GM13976 (cell line): Measurements from ENCODE around the gene ALK.

ENCODE experiments used
- DNase-seq: peaks from one replicate; pipeline ENCODE4 v3.0.0; 2012; ENCODE audit warnings: low spot score
- in situ Hi-C: fragments of 300-500 bp; cut with MboI; formaldehyde crosslinking; loops from one replicate; pipeline ENCODE4 v1.12.0; 2022; ENCODE audit warnings: low sequenced_read_pairs, mixed read lengths, inconsistent platforms; ENCODE audit not compliant: unreplicated experiment
- TF ChIP-seq, protein P1 (sequence below): IDR thresholded peaks from 2 replicates; pipeline ENCODE4 v1.5.1; 2012; ENCODE audit warnings: borderline replicate concordance, mild to moderate bottlenecking; ENCODE audit not compliant: insufficient read depth; ENCODE audit errors: extremely low read depth, missing control alignments, control extremely low read depth

The ALK gene

GRCh38 chr2:29444150-29444549 lies 477.2 kb downstream of the ALK start:
- DNase-seq: no peak
- TF ChIP-seq, protein P1, sequence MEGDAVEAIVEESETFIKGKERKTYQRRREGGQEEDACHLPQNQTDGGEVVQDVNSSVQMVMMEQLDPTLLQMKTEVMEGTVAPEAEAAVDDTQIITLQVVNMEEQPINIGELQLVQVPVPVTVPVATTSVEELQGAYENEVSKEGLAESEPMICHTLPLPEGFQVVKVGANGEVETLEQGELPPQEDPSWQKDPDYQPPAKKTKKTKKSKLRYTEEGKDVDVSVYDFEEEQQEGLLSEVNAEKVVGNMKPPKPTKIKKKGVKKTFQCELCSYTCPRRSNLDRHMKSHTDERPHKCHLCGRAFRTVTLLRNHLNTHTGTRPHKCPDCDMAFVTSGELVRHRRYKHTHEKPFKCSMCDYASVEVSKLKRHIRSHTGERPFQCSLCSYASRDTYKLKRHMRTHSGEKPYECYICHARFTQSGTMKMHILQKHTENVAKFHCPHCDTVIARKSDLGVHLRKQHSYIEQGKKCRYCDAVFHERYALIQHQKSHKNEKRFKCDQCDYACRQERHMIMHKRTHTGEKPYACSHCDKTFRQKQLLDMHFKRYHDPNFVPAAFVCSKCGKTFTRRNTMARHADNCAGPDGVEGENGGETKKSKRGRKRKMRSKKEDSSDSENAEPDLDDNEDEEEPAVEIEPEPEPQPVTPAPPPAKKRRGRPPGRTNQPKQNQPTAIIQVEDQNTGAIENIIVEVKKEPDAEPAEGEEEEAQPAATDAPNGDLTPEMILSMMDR: no peak
- in situ Hi-C loops: no loop called here

DNA sequence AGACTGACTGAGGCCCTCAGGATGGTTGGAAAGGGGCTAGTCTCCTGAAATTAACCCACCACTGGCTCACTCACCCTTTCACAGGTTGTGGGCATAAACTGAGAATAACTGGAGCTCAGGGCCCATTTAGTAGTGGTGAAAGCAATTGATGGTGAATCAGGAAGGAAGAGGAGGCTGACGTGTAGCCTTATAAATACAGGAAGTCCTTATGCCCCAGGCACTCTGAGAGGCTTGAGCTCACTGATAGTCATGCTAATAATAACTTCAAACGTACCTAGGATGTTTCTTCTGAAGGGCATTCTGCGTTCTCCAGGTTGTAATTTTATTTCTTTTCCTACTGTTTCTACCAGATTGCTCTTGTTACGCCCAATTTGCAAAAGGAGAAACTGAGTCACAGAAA lies 477.8 kb downstream of the ALK start:
- in situ Hi-C loops: no loop called here
- DNase-seq: no peak
- TF ChIP-seq, protein P1: no peak

DNA sequence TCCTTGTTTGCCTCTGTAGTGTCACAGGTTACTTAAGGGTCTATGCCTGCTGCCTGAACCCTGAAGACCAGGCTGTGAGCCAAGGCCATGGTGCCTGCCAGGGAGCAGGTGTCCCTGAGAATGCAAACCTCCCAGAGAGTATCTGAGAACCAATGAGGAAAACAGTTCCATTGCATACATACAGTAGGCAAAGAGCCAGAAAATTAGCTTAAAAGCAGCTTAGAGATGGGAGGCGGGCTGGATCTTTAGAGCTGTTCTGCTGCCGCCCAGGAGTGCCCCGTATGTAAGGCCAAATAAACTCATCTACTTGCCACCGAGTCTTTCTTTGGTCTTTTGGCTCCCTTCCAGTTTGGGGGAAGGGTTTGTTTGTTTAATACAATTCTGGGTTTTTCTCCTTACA lies 478.2 kb downstream of the ALK start:
- no peak for DNase-seq
- in situ Hi-C loops: no loop called here
- TF ChIP-seq, protein P1: no peak

- in situ Hi-C loops: no loop called here
- TF ChIP-seq, protein P1: no peak
- no peak for DNase-seq
Observed at GRCh38 chr2:29440921-29441623, 480.3 kb downstream of the ALK start.

GRCh38 chr2:29433920-29434319 lies 487.5 kb downstream of the ALK start:
- no peak for DNase-seq
- TF ChIP-seq, protein P1: no peak
- in situ Hi-C loops: no loop called here

- TF ChIP-seq, protein P1: no peak
- in situ Hi-C loops: no loop called here
- no peak for DNase-seq
Observed at GRCh38 chr2:29433128-29433527, 488.3 kb downstream of the ALK start.
